Keratinocyte (primary cell): ENCODE data around the gene ATF4.

ENCODE experiments used
- CTCF ChIP-seq, 3 experiments: IDR thresholded peaks in 1 of 3; conservative IDR thresholded peaks in 1 of 3; optimal IDR thresholded peaks in 1 of 3; 2 replicates in 2 of 3; 3 replicates in 1 of 3; pipeline versions ENCODE3 to v1.5.1; 2011; ENCODE audit warnings: low read length in 3 of 3, mild to moderate bottlenecking in 3 of 3, moderate library complexity in 2 of 3, control low read depth in 1 of 3, inconsistent platforms in 1 of 3; ENCODE audit not compliant: insufficient read depth in 2 of 3; ENCODE audit errors: extremely low read depth in 1 of 3
- EZH2 ChIP-seq: IDR thresholded peaks from one replicate; pipeline ENCODE4 v1.6.1; 2012; ENCODE audit warnings: inconsistent platforms, mild to moderate bottlenecking, low read length, moderate library complexity

- TF ChIP-seq CTCF (optimal IDR thresholded peaks at IDR 0.05 in 1 of 3, IDR thresholded peaks at IDR 0.05 in 1 of 3, conservative IDR thresholded peaks at IDR 0.05 in 1 of 3; ENCODE audit: extremely low read depth in 1 of 3, insufficient read depth in 2 of 3, low read length in 3 of 3) (no peak), EZH2 (no peak)
Observed at GRCh38 chr22:39503630-39504029, 16.7 kb upstream of the ATF4 start.
